Measurements from ENCODE around the gene GAS2.

The GAS2 gene

GRCh38 chr11:22685111-22685510 lies 18.7 kb downstream of the GAS2 start:
- no peak overlapping the region for H3K4me3 ChIP-seq (ENCODE audit: low read depth, low read length)
- TF ChIP-seq CTCF (IDR thresholded peaks at IDR 0.05; ENCODE audit: borderline replicate concordance, insufficient read depth, low read depth, low read length) = no peak

GRCh38 chr11:22688914-22689313 lies 22.5 kb downstream of the GAS2 start:
- no peak for TF ChIP-seq CTCF (IDR thresholded peaks at IDR 0.05; ENCODE audit: borderline replicate concordance, insufficient read depth, low read depth, low read length)
- H3K4me3 ChIP-seq (ENCODE audit: low read depth, low read length) = no peak overlapping the region

- no peak for TF ChIP-seq CTCF (IDR thresholded peaks at IDR 0.05; ENCODE audit: borderline replicate concordance, insufficient read depth, low read depth, low read length)
- H3K4me3 ChIP-seq (ENCODE audit: low read depth, low read length) = no peak overlapping the region
Measured at GRCh38 chr11:22690257-22690656, 23.8 kb downstream of the GAS2 start.

GRCh38 chr11:22690871-22691270 lies 24.5 kb downstream of the GAS2 start:
- no peak for TF ChIP-seq CTCF (IDR thresholded peaks at IDR 0.05; ENCODE audit: borderline replicate concordance, insufficient read depth, low read depth, low read length)
- H3K4me3 ChIP-seq (ENCODE audit: low read depth, low read length) = no peak overlapping the region

GRCh38 chr11:22699388-22699787 lies 33.0 kb downstream of the GAS2 start:
- no peak for TF ChIP-seq CTCF (IDR thresholded peaks at IDR 0.05; ENCODE audit: borderline replicate concordance, insufficient read depth, low read depth, low read length)
- H3K4me3 ChIP-seq (ENCODE audit: low read depth, low read length) = no peak overlapping the region

- H3K4me3 ChIP-seq (ENCODE audit: low read depth, low read length) = no peak overlapping the region
- TF ChIP-seq CTCF (IDR thresholded peaks at IDR 0.05; ENCODE audit: borderline replicate concordance, insufficient read depth, low read depth, low read length) = no peak
Measured at GRCh38 chr11:22702031-22702430, 35.6 kb downstream of the GAS2 start.

GRCh38 chr11:22703040-22703439 lies 36.6 kb downstream of the GAS2 start:
- no peak overlapping the region for H3K4me3 ChIP-seq (ENCODE audit: low read depth, low read length)
- no peak for TF ChIP-seq CTCF (IDR thresholded peaks at IDR 0.05; ENCODE audit: borderline replicate concordance, insufficient read depth, low read depth, low read length)
